ENCODE data around the gene CHCHD1.
"Not testable (repeated sequence)": the region's sequence is repeated elsewhere in the genome, so short reads cannot be mapped to it uniquely, and the experiment has no call there.

CHCHD1 gene

GRCh38 chr10:73734028-73734720 is 47.7 kb upstream of the CHCHD1 start:
- TF ChIP-seq, protein P1, sequence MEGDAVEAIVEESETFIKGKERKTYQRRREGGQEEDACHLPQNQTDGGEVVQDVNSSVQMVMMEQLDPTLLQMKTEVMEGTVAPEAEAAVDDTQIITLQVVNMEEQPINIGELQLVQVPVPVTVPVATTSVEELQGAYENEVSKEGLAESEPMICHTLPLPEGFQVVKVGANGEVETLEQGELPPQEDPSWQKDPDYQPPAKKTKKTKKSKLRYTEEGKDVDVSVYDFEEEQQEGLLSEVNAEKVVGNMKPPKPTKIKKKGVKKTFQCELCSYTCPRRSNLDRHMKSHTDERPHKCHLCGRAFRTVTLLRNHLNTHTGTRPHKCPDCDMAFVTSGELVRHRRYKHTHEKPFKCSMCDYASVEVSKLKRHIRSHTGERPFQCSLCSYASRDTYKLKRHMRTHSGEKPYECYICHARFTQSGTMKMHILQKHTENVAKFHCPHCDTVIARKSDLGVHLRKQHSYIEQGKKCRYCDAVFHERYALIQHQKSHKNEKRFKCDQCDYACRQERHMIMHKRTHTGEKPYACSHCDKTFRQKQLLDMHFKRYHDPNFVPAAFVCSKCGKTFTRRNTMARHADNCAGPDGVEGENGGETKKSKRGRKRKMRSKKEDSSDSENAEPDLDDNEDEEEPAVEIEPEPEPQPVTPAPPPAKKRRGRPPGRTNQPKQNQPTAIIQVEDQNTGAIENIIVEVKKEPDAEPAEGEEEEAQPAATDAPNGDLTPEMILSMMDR (conservative IDR thresholded peaks at IDR 0.05; ENCODE audit: low read length): no peak
- no peak for TF ChIP-seq EZH2phosphoT487 (IDR thresholded peaks at IDR 0.05; ENCODE audit: borderline replicate concordance)
- Histone ChIP-seq H3K9ac (ENCODE audit: low read depth, low read length, poor library complexity, severe bottlenecking) (no peak overlapping the region), H3K36me3 (ENCODE audit: insufficient read depth, low read length) (no peaks in the 10 kb centered on the region), H3K4me3 (ENCODE audit: low read length, poor library complexity, severe bottlenecking) (no peak overlapping the region), H3K9me3 (ENCODE audit: insufficient read depth, low read depth, low read length) (no peaks in the 10 kb centered on the region), H2AFZ (ENCODE audit: low read length) (no peak overlapping the region), H3K9me2 (replicated peaks; ENCODE audit: low read depth, low read length) (no peaks in the 10 kb centered on the region), H3K4me1 (ENCODE audit: insufficient read depth, low read length, poor library complexity, severe bottlenecking) (peaks cover 9% of the 10 kb centered on the region), H3K4me2 (ENCODE audit: low read depth, low read length, poor library complexity, severe bottlenecking) (no peak overlapping the region), H3K79me2 (ENCODE audit: insufficient read depth, low read length) (peaks cover 38% of the 10 kb centered on the region), H3F3A (ENCODE audit: low read depth) (no peaks in the 10 kb centered on the region), H3K27me3 (ENCODE audit: insufficient read depth, low read length, poor library complexity, severe bottlenecking) (no peaks in the 10 kb centered on the region), H4K20me1 (ENCODE audit: insufficient read depth, low read length, poor library complexity, severe bottlenecking) (no peaks in the 10 kb centered on the region)

DNA sequence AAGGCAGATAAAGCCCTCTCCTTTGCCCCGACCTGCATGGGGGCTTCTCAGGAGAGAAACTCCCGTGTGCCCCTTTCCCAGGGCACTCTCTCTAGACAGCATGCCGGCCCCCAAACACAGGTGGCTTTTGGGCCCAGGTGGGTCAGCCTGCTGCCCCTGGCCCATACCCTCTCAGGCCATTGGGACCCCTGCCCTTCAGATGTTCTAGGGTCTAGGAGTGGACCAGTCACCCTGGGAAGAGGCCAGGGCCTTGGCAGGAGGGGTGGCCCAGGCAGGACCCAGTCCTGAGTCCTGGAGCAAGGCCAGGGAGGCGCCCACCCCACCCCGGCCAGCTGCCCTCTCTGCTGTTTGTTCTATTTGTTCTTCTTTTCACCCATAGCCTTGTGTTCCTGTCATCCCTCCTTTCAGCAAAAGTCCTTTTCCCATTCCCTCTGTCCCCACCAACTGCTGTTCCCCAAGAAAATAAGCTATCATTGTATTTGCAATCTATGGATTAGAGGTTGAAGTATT is 47.0 kb upstream of the CHCHD1 start:
- peaks cover 33% of the 10 kb centered on the region for H3K79me2 ChIP-seq (ENCODE audit: insufficient read depth, low read length)
- H3F3A ChIP-seq (ENCODE audit: low read depth): no peaks in the 10 kb centered on the region
- H3K27me3 ChIP-seq (ENCODE audit: insufficient read depth, low read length, poor library complexity, severe bottlenecking): no peaks in the 10 kb centered on the region
- H2AFZ ChIP-seq (ENCODE audit: low read length): no peak overlapping the region
- no peaks in the 10 kb centered on the region for H4K20me1 ChIP-seq (ENCODE audit: insufficient read depth, low read length, poor library complexity, severe bottlenecking)
- H3K9me3 ChIP-seq (ENCODE audit: insufficient read depth, low read depth, low read length): no peaks in the 10 kb centered on the region
- no peak overlapping the region for H3K4me3 ChIP-seq (ENCODE audit: low read length, poor library complexity, severe bottlenecking)
- no peaks in the 10 kb centered on the region for H3K36me3 ChIP-seq (ENCODE audit: insufficient read depth, low read length)
- H3K4me1 ChIP-seq (ENCODE audit: insufficient read depth, low read length, poor library complexity, severe bottlenecking): peaks cover 9% of the 10 kb centered on the region
- no peaks in the 10 kb centered on the region for H3K9me2 ChIP-seq (replicated peaks; ENCODE audit: low read depth, low read length)
- TF ChIP-seq EZH2phosphoT487 (IDR thresholded peaks at IDR 0.05; ENCODE audit: borderline replicate concordance): no peak
- TF ChIP-seq, protein P1 (conservative IDR thresholded peaks at IDR 0.05; ENCODE audit: low read length): no peak
- H3K4me2 ChIP-seq (ENCODE audit: low read depth, low read length, poor library complexity, severe bottlenecking): no peak overlapping the region
- H3K9ac ChIP-seq (ENCODE audit: low read depth, low read length, poor library complexity, severe bottlenecking): no peak overlapping the region

DNA sequence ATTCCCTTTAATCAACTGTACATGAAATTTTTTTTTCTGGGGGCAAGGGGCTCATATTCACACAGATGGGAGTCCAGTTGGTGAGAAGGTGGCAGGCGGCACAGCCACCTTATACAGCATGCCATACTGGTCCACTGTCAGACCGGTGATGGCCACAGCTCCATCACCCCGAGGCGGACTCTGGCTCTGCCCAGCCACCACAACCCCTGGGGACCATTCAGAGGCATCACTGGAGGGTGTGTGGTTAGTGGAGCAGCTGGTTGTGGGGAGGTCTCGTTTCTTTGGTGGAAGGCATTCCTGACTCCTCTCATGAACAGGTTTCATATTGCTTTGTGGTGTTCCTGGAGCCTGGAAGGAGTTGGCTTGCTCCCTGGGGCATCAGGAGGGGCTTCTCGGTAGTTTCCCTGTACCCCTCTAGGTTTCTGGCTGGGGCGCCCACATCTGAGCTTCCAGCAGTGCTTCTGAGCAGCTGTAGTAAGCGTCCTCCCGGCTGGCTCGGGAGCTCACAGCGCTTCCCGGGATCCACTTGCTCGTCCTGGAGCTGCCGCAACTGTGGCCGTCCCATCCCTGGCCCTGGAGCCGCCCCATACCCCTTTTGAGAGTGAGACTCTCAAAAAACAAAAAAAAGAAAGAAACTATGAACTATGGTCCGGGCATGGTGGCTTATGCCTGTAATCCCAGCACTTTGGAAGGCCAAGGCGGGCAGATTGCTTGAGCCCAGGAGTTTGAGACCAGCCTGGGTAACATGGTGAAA is 41.2 kb upstream of the CHCHD1 start:
- not testable (repeated sequence) for H4K20me1 ChIP-seq (ENCODE audit: insufficient read depth, low read length, poor library complexity, severe bottlenecking); H3K9me2 ChIP-seq (replicated peaks; ENCODE audit: low read depth, low read length); H3K9ac ChIP-seq (ENCODE audit: low read depth, low read length, poor library complexity, severe bottlenecking); H3K36me3 ChIP-seq (ENCODE audit: insufficient read depth, low read length); H3K4me2 ChIP-seq (ENCODE audit: low read depth, low read length, poor library complexity, severe bottlenecking); H3F3A ChIP-seq (ENCODE audit: low read depth); H3K9me3 ChIP-seq (ENCODE audit: insufficient read depth, low read depth, low read length); H3K27me3 ChIP-seq (ENCODE audit: insufficient read depth, low read length, poor library complexity, severe bottlenecking); H2AFZ ChIP-seq (ENCODE audit: low read length); H3K4me3 ChIP-seq (ENCODE audit: low read length, poor library complexity, severe bottlenecking)
- Histone ChIP-seq H3K79me2 (ENCODE audit: insufficient read depth, low read length) (peaks cover 41% of the 10 kb centered on the region), H3K4me1 (ENCODE audit: insufficient read depth, low read length, poor library complexity, severe bottlenecking) (peaks cover 24% of the 10 kb centered on the region)

Data from Loucy (cell line).